Left lung (tissue), 10 donors: ENCODE results near the gene CNTLN. TPM values are rescaled to one million over a fixed set of nuclear protein-coding genes. Genes with fewer than 3 reads are reported as not detected.

Source experiments
- ATAC-seq: fragments of 200-7000 bp; cut with Tn5 transposase; one replicate; pipeline ENCODE4 v1.9.1; 2020; ENCODE audit warnings: moderate library complexity
- DNase-seq, 4 donors: peaks; one replicate each; pipeline ENCODE4 v3.0.0-alpha.2; 2013 to 2020
- H3K27ac ChIP-seq, 2 donors: fragments of 200-600 bp; sonication (generic) in 1 of 2; one replicate each; pipeline versions ENCODE4 v1.5.0 to v1.8.0; 2020 to 2021
- H3K27me3 ChIP-seq, 2 donors: fragments of 200-600 bp; sonication (generic) in 1 of 2; one replicate each; pipeline versions ENCODE4 v1.5.0 to v1.8.0; 2020 to 2021
- H3K36me3 ChIP-seq, 2 donors: fragments of 200-600 bp; sonication (generic) in 1 of 2; one replicate each; pipeline versions ENCODE4 v1.5.0 to v1.8.0; 2020 to 2021
- H3K4me1 ChIP-seq, 2 donors: fragments of 200-600 bp; one replicate each; pipeline ENCODE4 v1.8.0; 2021
- H3K4me3 ChIP-seq, 2 donors: fragments of 200-600 bp; sonication (generic) in 1 of 2; one replicate each; pipeline versions ENCODE4 v1.5.0 to v1.8.0; 2020 to 2021; ENCODE audit warnings: mild to moderate bottlenecking in 1 of 2
- H3K9me3 ChIP-seq, 2 donors: fragments of 200-600 bp; sonication (generic) in 1 of 2; one replicate each; pipeline versions ENCODE4 v1.5.0 to v1.8.0; 2020 to 2021
- CTCF ChIP-seq, 2 donors: fragments of 200-600 bp; sonication (generic) in 1 of 2; IDR thresholded peaks; one replicate each; pipeline versions ENCODE4 v1.5.0 to v1.8.0; 2021; ENCODE audit warnings: antibody characterized with exemption in 2 of 2
- intact Hi-C, 2 donors: fragments of 100-400 bp; cut with DNase I; formaldehyde crosslinking; loops; one replicate each; pipeline versions ENCODE4 v1.11.2 to v1.14.2; 2022
- polyA plus RNA-seq, 6 donors: library from polyadenylated mRNA; unstranded; fragments of 120-200 nt; gene quantifications; one replicate each; pipeline ENCODE4 v1.2.1, GENCODE V29; 2013; ENCODE audit not compliant: insufficient read length in 6 of 6
- total RNA-seq, 2 donors: library from RNA; stranded (reverse); fragmentation: NEBNext Ultra II Directional; extraction: Animal tissue kit (Norgen Biotek cat#: 25700); gene quantifications; one replicate each; pipeline ENCODE4 v1.2.1, GENCODE V29; 2021
- donor health status: DM: no; HTN: yes; CAD: no.
- donor health status: DM: no; HTN: no; CAD: no.

CNTLN gene
- total and polyA plus RNA-seq, 8 donors = 5.2 to 25.2 (median 18.5) TPM

GRCh38 chr9:17140418-17140817 is 5.6 kb downstream of the CNTLN start:
- Histone ChIP-seq H3K36me3 (peaks cover 0 to 5% of the 10 kb centered on the region in 2 donors), H3K4me1 (peaks cover 0 to 9% of the 10 kb centered on the region in 2 donors), H3K4me3 (no peak overlapping the region), H3K27ac (no peak overlapping the region), H3K9me3 (no peaks in the 10 kb centered on the region), H3K27me3 (no peaks in the 10 kb centered on the region)
- TF ChIP-seq CTCF (IDR thresholded peaks at IDR 0.05) = no peak
- ATAC-seq (no peak), DNase-seq (no peak)
- intact Hi-C loops = no loop called here

- no peaks in the 10 kb centered on the region for H3K4me1 ChIP-seq
- H3K4me3 ChIP-seq = no peak overlapping the region
- peaks cover 0 to 2% of the 10 kb centered on the region in 2 donors for H3K9me3 ChIP-seq
- ATAC-seq = no peak
- TF ChIP-seq CTCF (IDR thresholded peaks at IDR 0.05) = no peak
- no peak for DNase-seq
- intact Hi-C loops = no loop called here
- H3K36me3 ChIP-seq = peaks cover 0 to 28% of the 10 kb centered on the region in 2 donors
- H3K27ac ChIP-seq = no peak overlapping the region
- no peaks in the 10 kb centered on the region for H3K27me3 ChIP-seq
These were observed 13.5 kb downstream of the CNTLN start for GRCh38 chr9:17148324-17148723.

GRCh38 chr9:17159469-17159868 is 24.6 kb downstream of the CNTLN start:
- Histone ChIP-seq H3K4me3 (no peak overlapping the region), H3K27me3 (no peaks in the 10 kb centered on the region), H3K36me3 (peaks cover 0 to 14% of the 10 kb centered on the region in 2 donors), H3K9me3 (peaks cover 0 to 4% of the 10 kb centered on the region in 2 donors), H3K27ac (no peak overlapping the region), H3K4me1 (no peaks in the 10 kb centered on the region)
- TF ChIP-seq CTCF (IDR thresholded peaks at IDR 0.05) = no peak
- ATAC-seq (no peak), DNase-seq (no peak)
- intact Hi-C loops = no loop called here

- no peaks in the 10 kb centered on the region for H3K4me1 ChIP-seq
- no peak overlapping the region for H3K27ac ChIP-seq
- ATAC-seq (no peak), DNase-seq (no peak)
- no peaks in the 10 kb centered on the region for H3K27me3 ChIP-seq
- intact Hi-C loops = no loop called here
- H3K4me3 ChIP-seq = no peak overlapping the region
- TF ChIP-seq CTCF (IDR thresholded peaks at IDR 0.05) = no peak
- H3K36me3 ChIP-seq = peaks cover 0 to 5% of the 10 kb centered on the region in 2 donors
- H3K9me3 ChIP-seq = peaks cover 0 to 2% of the 10 kb centered on the region in 2 donors
These were observed 25.5 kb downstream of the CNTLN start for GRCh38 chr9:17160327-17160726.

GRCh38 chr9:17165764-17166163 is 30.9 kb downstream of the CNTLN start:
- peaks cover 0 to 9% of the 10 kb centered on the region in 2 donors for H3K9me3 ChIP-seq
- H3K4me3 ChIP-seq = no peak overlapping the region
- no peaks in the 10 kb centered on the region for H3K27me3 ChIP-seq
- no peak overlapping the region for H3K27ac ChIP-seq
- H3K4me1 ChIP-seq = no peaks in the 10 kb centered on the region
- intact Hi-C loops = no loop called here
- H3K36me3 ChIP-seq = no peaks in the 10 kb centered on the region
- DNase-seq (no peak), ATAC-seq (no peak)
- no peak for TF ChIP-seq CTCF (IDR thresholded peaks at IDR 0.05)
